ENCODE data around the gene IP6K1. TPM values are rescaled to one million over a fixed set of nuclear protein-coding genes. Genes with fewer than 3 reads are reported as not detected.

Gene IP6K1
- polyA plus RNA-seq, 1 donor (not counting 4 experiments of a cell fraction or from before 2014, with no cell fraction given) = 24.5 TPM

DNA sequence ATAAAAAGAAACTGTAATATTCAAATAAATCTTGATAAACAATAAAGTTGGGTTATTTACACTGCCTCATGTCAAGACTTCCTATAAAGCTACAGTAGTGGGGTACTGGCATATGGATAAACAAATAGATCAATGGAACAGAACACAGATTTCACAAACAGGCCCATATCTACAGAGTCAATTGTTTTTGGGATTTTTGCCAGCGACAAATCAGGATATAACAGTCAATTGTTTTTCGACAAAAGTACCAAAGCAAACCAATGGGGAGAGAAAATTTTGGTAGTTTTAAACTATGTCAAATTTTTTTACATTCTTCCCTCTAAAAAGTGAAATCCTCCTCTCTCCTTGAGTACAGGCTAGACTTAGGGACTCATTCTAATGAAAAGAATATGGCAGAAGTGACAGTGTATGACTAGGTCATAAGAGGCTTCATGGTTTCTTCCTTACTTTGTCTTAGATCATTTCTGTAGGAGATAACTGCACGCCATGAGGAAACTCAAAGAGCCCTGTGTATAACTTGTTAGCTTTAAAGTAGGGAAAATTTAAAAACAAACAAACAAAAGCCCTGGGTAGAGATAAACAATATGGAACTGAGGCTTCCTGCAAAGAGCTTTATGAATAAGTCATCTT, 16.9 kb downstream of the IP6K1 start:
- H3K9me1 ChIP-seq (ENCODE audit: control insufficient read depth, extremely low read depth, insufficient read depth, low read length) = peaks cover 3% of the 10 kb centered on the region
- no peaks in the 10 kb centered on the region for H3K4me1 ChIP-seq (ENCODE audit: control insufficient read depth, extremely low read depth, insufficient read depth, low read length)
- H3K36me3 ChIP-seq (ENCODE audit: control insufficient read depth in 2 of 2, extremely low read depth in 1 of 2, insufficient read depth in 2 of 2, low read length in 2 of 2) = peaks cover 3% of the 10 kb centered on the region in 2 experiments
- no peaks in the 10 kb centered on the region for H3K9me3 ChIP-seq (ENCODE audit: control insufficient read depth, low read depth, low read length)
- DNase-seq (ENCODE audit: low read depth, low spot score) (no peak), FAIRE-seq (no peak)
- H3K4me2 ChIP-seq (ENCODE audit: control insufficient read depth, extremely low read depth, insufficient read depth, low read depth, low read length) = no peak overlapping the region
- TF ChIP-seq, protein P1, sequence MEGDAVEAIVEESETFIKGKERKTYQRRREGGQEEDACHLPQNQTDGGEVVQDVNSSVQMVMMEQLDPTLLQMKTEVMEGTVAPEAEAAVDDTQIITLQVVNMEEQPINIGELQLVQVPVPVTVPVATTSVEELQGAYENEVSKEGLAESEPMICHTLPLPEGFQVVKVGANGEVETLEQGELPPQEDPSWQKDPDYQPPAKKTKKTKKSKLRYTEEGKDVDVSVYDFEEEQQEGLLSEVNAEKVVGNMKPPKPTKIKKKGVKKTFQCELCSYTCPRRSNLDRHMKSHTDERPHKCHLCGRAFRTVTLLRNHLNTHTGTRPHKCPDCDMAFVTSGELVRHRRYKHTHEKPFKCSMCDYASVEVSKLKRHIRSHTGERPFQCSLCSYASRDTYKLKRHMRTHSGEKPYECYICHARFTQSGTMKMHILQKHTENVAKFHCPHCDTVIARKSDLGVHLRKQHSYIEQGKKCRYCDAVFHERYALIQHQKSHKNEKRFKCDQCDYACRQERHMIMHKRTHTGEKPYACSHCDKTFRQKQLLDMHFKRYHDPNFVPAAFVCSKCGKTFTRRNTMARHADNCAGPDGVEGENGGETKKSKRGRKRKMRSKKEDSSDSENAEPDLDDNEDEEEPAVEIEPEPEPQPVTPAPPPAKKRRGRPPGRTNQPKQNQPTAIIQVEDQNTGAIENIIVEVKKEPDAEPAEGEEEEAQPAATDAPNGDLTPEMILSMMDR (optimal IDR thresholded peaks at IDR 0.05 in 1 of 3, IDR thresholded peaks at IDR 0.05 in 1 of 3, conservative IDR thresholded peaks at IDR 0.05 in 1 of 3; ENCODE audit: extremely low read depth in 1 of 3, insufficient read depth in 2 of 3, low read length in 3 of 3) = no peak
- no peak for TF ChIP-seq EZH2 (IDR thresholded peaks at IDR 0.05; ENCODE audit: low read length)
- H3K27ac ChIP-seq (ENCODE audit: control insufficient read depth, insufficient read depth, low read length) = no peak overlapping the region
- H3K79me2 ChIP-seq (ENCODE audit: control insufficient read depth, insufficient read depth, low read length) = peaks cover 59% of the 10 kb centered on the region
- H2AFZ ChIP-seq (ENCODE audit: control insufficient read depth, low read length) = no peak overlapping the region
- H3K27me3 ChIP-seq (ENCODE audit: control insufficient read depth, extremely low read depth, insufficient read depth, low read length) = no peaks in the 10 kb centered on the region
- peaks cover 4% of the 10 kb centered on the region for H4K20me1 ChIP-seq (ENCODE audit: control insufficient read depth, extremely low read depth, insufficient read depth, low read length)
- dilution Hi-C loops (cut with MboI; ENCODE audit: extremely low pct_ligation_motif_present, low sequenced_read_pairs) = no loop called here
- no peak overlapping the region for H3K4me3 ChIP-seq (ENCODE audit: control insufficient read depth in 2 of 3, extremely low read depth in 1 of 3, insufficient read depth in 2 of 3, low read depth in 1 of 3, low read length in 3 of 3)
- no peak overlapping the region for H3K9ac ChIP-seq (ENCODE audit: control insufficient read depth, extremely low read depth, insufficient read depth, low read length)

DNA sequence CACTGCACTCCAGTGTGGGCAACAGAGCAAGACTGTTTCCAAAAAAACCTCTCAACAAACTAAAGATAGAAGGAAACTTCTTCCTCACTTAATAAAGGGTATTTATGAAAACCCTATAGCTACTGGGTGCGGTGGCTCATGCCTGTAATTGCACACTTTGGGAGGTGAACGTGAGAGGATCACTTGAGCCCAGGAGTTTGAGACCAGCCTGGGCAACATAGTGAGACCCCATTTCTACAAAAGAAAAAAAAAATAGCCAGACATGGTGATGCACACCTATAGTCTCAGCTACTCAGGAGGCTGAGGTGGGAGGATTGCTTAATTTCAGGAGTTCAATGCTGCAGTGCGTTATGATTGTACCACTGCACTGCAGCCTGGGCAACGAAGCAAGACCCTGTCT, 22.4 kb downstream of the IP6K1 start:
- Histone ChIP-seq H3K4me1 (ENCODE audit: control insufficient read depth, extremely low read depth, insufficient read depth, low read length) (no peaks in the 10 kb centered on the region), H3K4me2 (ENCODE audit: control insufficient read depth, extremely low read depth, insufficient read depth, low read depth, low read length) (no peak overlapping the region), H3K9me1 (ENCODE audit: control insufficient read depth, extremely low read depth, insufficient read depth, low read length) (no peaks in the 10 kb centered on the region), H3K79me2 (ENCODE audit: control insufficient read depth, insufficient read depth, low read length) (peaks cover 40% of the 10 kb centered on the region), H3K36me3 (ENCODE audit: control insufficient read depth in 2 of 2, extremely low read depth in 1 of 2, insufficient read depth in 2 of 2, low read length in 2 of 2) (no peaks in the 10 kb centered on the region), H2AFZ (ENCODE audit: control insufficient read depth, low read length) (no peak overlapping the region), H3K27me3 (ENCODE audit: control insufficient read depth, extremely low read depth, insufficient read depth, low read length) (no peaks in the 10 kb centered on the region), H4K20me1 (ENCODE audit: control insufficient read depth, extremely low read depth, insufficient read depth, low read length) (no peaks in the 10 kb centered on the region), H3K9me3 (ENCODE audit: control insufficient read depth, low read depth, low read length) (no peaks in the 10 kb centered on the region), H3K9ac (ENCODE audit: control insufficient read depth, extremely low read depth, insufficient read depth, low read length) (no peak overlapping the region), H3K4me3 (ENCODE audit: control insufficient read depth in 2 of 3, extremely low read depth in 1 of 3, insufficient read depth in 2 of 3, low read depth in 1 of 3, low read length in 3 of 3) (no peak overlapping the region), H3K27ac (ENCODE audit: control insufficient read depth, insufficient read depth, low read length) (no peak overlapping the region)
- FAIRE-seq (no peak), DNase-seq (ENCODE audit: low read depth, low spot score) (no peak)
- dilution Hi-C loops (cut with MboI; ENCODE audit: extremely low pct_ligation_motif_present, low sequenced_read_pairs) = no loop called here
- TF ChIP-seq EZH2 (IDR thresholded peaks at IDR 0.05; ENCODE audit: low read length) = no peak
- TF ChIP-seq, protein P1 (optimal IDR thresholded peaks at IDR 0.05 in 1 of 3, IDR thresholded peaks at IDR 0.05 in 1 of 3, conservative IDR thresholded peaks at IDR 0.05 in 1 of 3; ENCODE audit: extremely low read depth in 1 of 3, insufficient read depth in 2 of 3, low read length in 3 of 3) = no peak
